ENCODE measurements around the gene DSCAM.

DNA sequence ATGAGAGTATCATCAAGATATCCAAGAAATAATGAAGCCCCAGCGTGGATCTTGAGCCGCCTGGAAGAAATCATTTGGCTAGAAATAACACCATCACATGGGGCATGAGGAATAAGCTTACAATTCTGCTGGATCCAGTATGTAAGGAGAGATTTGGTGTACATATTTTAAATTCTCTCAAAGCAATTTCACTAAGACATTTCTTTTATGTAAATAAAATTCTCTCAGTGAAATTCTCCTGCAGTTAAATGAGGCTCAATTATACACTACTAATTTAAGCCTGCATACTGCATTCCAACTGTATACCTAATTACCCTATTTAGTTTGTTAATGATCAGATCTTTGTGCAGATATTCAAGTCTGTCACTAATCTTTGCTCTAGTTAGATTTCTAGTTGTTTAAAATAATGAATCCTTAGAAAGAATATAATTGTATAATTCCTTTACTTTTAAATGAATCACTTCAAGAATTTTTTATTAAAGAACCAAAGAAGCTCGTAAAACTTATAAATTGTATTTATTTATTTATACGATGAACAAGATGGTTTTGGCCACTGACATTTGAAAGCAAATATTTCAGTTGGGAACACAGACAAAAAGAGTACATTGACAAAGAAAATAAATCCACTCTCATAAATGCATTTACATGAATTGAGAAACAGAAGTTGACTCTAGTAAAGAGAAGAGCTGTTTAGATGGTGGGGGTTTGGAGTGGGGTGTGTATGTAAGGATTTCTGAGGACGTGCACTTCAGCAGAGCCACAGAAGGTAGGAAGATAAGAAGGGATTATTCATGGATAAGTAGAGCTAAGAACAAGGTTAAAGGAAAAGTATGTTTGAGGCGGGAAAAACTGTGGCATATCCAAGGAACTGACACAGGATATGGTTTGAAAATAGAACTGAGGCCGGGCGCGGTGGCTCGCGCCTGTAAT is 466.8 kb downstream of the DSCAM start:
- TF ChIP-seq, protein P1, sequence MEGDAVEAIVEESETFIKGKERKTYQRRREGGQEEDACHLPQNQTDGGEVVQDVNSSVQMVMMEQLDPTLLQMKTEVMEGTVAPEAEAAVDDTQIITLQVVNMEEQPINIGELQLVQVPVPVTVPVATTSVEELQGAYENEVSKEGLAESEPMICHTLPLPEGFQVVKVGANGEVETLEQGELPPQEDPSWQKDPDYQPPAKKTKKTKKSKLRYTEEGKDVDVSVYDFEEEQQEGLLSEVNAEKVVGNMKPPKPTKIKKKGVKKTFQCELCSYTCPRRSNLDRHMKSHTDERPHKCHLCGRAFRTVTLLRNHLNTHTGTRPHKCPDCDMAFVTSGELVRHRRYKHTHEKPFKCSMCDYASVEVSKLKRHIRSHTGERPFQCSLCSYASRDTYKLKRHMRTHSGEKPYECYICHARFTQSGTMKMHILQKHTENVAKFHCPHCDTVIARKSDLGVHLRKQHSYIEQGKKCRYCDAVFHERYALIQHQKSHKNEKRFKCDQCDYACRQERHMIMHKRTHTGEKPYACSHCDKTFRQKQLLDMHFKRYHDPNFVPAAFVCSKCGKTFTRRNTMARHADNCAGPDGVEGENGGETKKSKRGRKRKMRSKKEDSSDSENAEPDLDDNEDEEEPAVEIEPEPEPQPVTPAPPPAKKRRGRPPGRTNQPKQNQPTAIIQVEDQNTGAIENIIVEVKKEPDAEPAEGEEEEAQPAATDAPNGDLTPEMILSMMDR (IDR thresholded peaks at IDR 0.05) = no peak
- no peak for TF ChIP-seq POLR2A (IDR thresholded peaks at IDR 0.05)

Measured in uterus (tissue), 2 donors.